Measurements from ENCODE around the gene CMYA5.

- no peak for TF ChIP-seq EZH2phosphoT487 (IDR thresholded peaks at IDR 0.05; ENCODE audit: borderline replicate concordance)
- TF ChIP-seq EZH2 (IDR thresholded peaks at IDR 0.05) = no peak
- TF ChIP-seq CTCF (IDR thresholded peaks at IDR 0.05 in 2 of 3, conservative IDR thresholded peaks at IDR 0.05 in 1 of 3; ENCODE audit: borderline replicate concordance in 1 of 3, insufficient read depth in 1 of 3, low read depth in 2 of 3, low read length in 2 of 3) = no peak
- no peak for TF ChIP-seq POLR2AphosphoS5 (IDR thresholded peaks at IDR 0.05; ENCODE audit: low read depth, low read length)
- no peak for TF ChIP-seq REST (IDR thresholded peaks at IDR 0.05; ENCODE audit: low read depth)
- TF ChIP-seq POLR2A (IDR thresholded peaks at IDR 0.05; ENCODE audit: borderline replicate concordance, extremely low read depth, insufficient read depth, insufficient read length) = no peak
- TF ChIP-seq JUND (IDR thresholded peaks at IDR 0.05) = no peak
- no peak for TF ChIP-seq TCF7L2 (IDR thresholded peaks at IDR 0.05; ENCODE audit: borderline replicate concordance, extremely low read depth, insufficient read depth, insufficient read length)
- no peak for TF ChIP-seq CBX3 (IDR thresholded peaks at IDR 0.05; ENCODE audit: low read depth)
These were observed 49.0 kb upstream of the CMYA5 start for GRCh38 chr5:79640571-79641055.

Measured in HCT116 (cell line).